BLaER1 treated with 17β-estradiol and CSF1 and Interleukin-3, amounts not matched to agents 10 nM and 100 nM (cell line): ENCODE data around the gene PSME3.
"Not testable (repeated sequence)": the region's sequence is repeated elsewhere in the genome, so short reads cannot be mapped to it uniquely, and the experiment has no call there.

Experiments used
- H3K27ac ChIP-seq, 11 experiments: shearing (Covaris generic); formaldehyde crosslinking; 2 replicates each; pipeline ENCODE4 v1.8.1; 2022
- H3K27me3 ChIP-seq, 11 experiments: shearing (Covaris generic); formaldehyde crosslinking; 2 replicates each; pipeline ENCODE4 v1.8.1; 2022
- H3K36me3 ChIP-seq, 11 experiments: shearing (Covaris generic); formaldehyde crosslinking; 2 replicates each; pipeline ENCODE4 v1.8.1; 2022
- H3K4me1 ChIP-seq, 10 experiments: shearing (Covaris generic); formaldehyde crosslinking; 2 replicates each; pipeline ENCODE4 v1.8.1; 2022
- H3K4me2 ChIP-seq, 11 experiments: shearing (Covaris generic); formaldehyde crosslinking; 2 replicates each; pipeline ENCODE4 v1.8.1; 2022
- H3K4me3 ChIP-seq, 10 experiments: shearing (Covaris generic); formaldehyde crosslinking; 2 replicates each; pipeline ENCODE4 v1.8.1; 2022
- H3K9ac ChIP-seq, 11 experiments: shearing (Covaris generic); formaldehyde crosslinking; 2 replicates each; pipeline ENCODE4 v1.8.1; 2022
- H3K9me3 ChIP-seq, 11 experiments: shearing (Covaris generic); formaldehyde crosslinking; replicated peaks in 1 of 11; 2 replicates each; pipeline ENCODE4 v1.8.1; 2022
- H4K20me1 ChIP-seq, 11 experiments: shearing (Covaris generic); formaldehyde crosslinking; 2 replicates each; pipeline ENCODE4 v1.8.1; 2022
- Cebpa-rat ChIP-seq, 11 experiments: shearing (Covaris generic); IDR thresholded peaks; 2 replicates each; pipeline ENCODE4 v1.8.1; 2022

Gene PSME3

DNA sequence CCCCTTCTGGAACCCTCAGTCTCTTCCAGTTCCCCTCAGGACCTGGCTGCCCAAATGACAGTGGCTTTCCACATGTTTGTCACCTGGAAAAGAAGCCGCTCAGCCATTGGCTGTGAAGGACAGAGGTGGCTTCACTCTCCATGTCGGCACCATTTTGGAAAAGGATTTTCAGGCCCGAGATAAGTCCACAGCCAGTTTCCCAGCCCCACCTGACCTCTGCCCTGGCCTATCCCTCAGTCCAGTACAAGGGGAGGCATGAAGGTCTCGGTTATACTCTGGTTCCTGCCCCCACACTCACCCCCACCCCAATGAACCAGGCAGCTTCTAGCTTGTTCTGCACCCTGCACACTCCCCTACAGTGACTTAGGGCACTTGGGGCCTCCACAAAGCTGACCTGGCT, 33.0 kb downstream of the PSME3 start:
- no peaks in the 10 kb centered on the region; a peak in 1 of 22 replicates for H3K36me3 ChIP-seq

DNA sequence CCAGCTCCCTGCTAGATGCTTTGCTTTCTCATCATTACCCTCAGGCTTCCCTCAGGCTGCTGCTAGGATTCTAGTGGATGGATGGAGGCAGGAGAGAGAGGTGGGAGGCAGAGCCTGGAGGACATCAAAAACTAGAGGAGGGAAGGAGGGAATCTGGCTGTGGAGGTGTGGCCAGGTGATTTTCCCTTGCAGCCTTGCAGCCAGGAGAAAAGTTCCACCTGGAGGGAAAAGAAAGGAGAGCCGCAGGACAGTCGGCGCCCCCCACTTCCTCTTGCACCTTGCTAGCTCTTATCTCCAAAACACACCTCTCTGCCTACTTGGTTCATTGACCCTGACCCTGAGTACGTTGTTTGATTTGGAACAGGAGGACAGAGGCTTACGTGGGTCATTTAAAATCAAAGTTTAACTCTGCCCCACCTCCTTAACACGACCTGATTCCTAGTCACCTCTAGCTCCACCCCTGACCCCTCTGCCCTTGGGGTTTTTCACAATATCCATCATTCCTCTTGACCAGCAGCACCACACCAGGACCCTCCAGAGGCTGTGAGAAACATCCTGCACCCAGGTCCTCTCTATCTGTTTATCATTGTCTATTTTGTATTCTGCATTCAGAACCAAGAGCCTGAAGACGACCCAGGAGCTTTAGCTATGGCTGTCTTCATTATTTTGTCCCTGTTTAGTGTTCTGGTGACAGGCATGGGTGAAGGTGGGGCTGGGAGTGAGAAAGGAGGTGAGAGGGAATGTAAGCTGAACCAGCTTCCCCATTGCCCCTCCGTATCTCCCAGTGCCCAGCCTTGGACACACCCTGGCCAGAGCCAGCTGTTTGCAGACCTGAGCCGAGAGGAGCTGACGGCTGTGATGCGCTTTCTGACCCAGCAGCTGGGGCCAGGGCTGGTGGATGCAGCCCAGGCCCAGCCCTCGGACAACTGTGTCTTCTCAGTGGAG, 33.7 kb downstream of the PSME3 start:
- Histone ChIP-seq H3K27me3 (no peaks in the 10 kb centered on the region), H3K27ac (no peak overlapping the region), H3K4me2 (no peak overlapping the region), H4K20me1 (no peaks in the 10 kb centered on the region), H3K4me1 (no peaks in the 10 kb centered on the region), H3K36me3 (no peaks in the 10 kb centered on the region; a peak in 1 of 22 replicates), H3K9ac (no peak overlapping the region), H3K9me3 (peaks cover 12 to 23% (median 18%) of the 10 kb centered on the region in 11 experiments), H3K4me3 (no peak overlapping the region)
- no peak for TF ChIP-seq Cebpa-rat (IDR thresholded peaks at IDR 0.05)

More for the DNA sequence above, 33.0 kb downstream of the PSME3 start:
- H3K27ac ChIP-seq: no peak overlapping the region
- no peaks in the 10 kb centered on the region for H3K27me3 ChIP-seq
- no peak overlapping the region for H3K9ac ChIP-seq
- no peaks in the 10 kb centered on the region for H3K4me1 ChIP-seq
- H4K20me1 ChIP-seq: no peaks in the 10 kb centered on the region
- H3K4me3 ChIP-seq: no peak overlapping the region
- no peak for TF ChIP-seq Cebpa-rat (IDR thresholded peaks at IDR 0.05)
- no peak overlapping the region for H3K4me2 ChIP-seq
- H3K9me3 ChIP-seq: peaks cover 9 to 17% (median 12%) of the 10 kb centered on the region in 11 experiments

DNA sequence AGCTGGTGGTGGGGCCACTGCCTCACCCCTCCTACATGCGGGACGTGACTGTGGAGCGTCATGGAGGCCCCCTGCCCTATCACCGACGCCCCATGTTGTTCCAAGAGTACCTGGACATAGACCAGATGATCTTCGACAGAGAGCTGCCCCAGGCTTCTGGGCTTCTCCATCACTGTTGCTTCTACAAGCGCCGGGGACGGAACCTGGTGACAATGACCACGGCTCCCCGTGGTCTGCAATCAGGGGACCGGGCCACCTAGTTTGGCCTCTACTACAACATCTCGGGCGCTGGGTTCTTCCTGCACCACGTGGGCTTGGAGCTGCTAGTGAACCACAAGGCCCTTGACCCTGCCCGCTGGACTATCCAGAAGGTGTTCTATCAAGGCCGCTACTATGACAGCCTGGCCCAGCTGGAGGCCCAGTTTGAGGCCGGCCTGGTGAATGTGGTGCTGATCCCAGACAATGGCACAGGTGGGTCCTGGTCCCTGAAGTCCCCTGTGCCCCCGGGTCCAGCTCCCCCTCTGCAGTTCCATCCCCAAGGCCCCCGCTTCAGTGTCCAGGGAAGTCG, 34.6 kb downstream of the PSME3 start:
- not testable (repeated sequence) for H3K9ac ChIP-seq, H3K4me1 ChIP-seq, H3K4me2 ChIP-seq, H3K36me3 ChIP-seq, H3K4me3 ChIP-seq, H4K20me1 ChIP-seq, H3K27me3 ChIP-seq, H3K27ac ChIP-seq
- H3K9me3 ChIP-seq: peaks cover 12 to 23% (median 18%) of the 10 kb centered on the region in 11 experiments

DNA sequence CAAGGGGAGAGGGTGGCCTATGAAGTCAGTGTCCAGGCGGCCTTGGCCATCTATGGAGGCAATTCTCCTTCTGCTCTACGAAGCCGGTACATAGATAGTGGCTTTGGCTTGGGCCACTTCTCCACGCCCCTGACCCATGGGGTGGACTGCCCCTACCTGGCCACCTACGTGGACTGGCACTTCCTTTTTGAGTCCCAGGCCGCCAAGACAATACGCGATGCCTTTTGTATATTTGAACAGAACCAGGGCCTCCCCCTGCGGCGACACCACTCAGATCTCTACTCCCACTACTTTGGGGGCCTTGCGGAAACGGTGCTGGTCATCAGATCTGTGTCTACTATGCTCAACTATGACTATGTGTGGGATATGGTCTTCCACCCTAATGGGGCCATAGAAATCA, 35.1 kb downstream of the PSME3 start:
- no peaks in the 10 kb centered on the region; a peak in 1 of 22 replicates for H3K36me3 ChIP-seq
- H3K27ac ChIP-seq: no peak overlapping the region
- no peak for TF ChIP-seq Cebpa-rat (IDR thresholded peaks at IDR 0.05)
- peaks cover 12 to 23% (median 18%) of the 10 kb centered on the region in 11 experiments for H3K9me3 ChIP-seq
- no peaks in the 10 kb centered on the region for H3K4me1 ChIP-seq
- H3K4me3 ChIP-seq: no peak overlapping the region
- H3K4me2 ChIP-seq: no peak overlapping the region
- H3K27me3 ChIP-seq: no peaks in the 10 kb centered on the region
- no peak overlapping the region for H3K9ac ChIP-seq
- no peaks in the 10 kb centered on the region for H4K20me1 ChIP-seq

DNA sequence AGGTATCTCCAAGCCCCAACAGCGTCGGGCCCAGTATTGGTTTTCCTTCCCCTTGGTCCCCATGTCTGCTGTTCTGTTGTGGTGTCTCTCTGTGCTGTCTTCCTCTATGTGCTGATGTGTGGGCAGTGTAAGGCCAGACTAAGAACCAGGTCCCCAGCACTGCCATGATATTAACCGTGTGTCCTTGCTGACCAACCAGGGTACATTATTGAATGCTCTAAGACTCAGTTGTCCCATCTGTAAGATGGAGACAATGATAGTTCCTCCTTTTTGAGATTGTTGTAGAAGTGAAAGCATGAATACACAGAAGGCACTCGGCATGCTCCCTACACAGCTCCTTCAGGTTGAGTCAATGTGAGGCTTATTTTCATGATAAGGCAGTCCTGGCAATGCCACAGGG, 38.5 kb downstream of the PSME3 start:
- Histone ChIP-seq H3K4me3 (no peak overlapping the region), H3K9me3 (peaks cover 12 to 23% (median 18%) of the 10 kb centered on the region in 11 experiments), H4K20me1 (no peaks in the 10 kb centered on the region), H3K4me2 (no peak overlapping the region), H3K4me1 (no peaks in the 10 kb centered on the region), H3K36me3 (no peaks in the 10 kb centered on the region; a peak in 1 of 22 replicates), H3K27me3 (no peaks in the 10 kb centered on the region), H3K9ac (no peak overlapping the region), H3K27ac (no peak overlapping the region)
- no peak for TF ChIP-seq Cebpa-rat (IDR thresholded peaks at IDR 0.05)

DNA sequence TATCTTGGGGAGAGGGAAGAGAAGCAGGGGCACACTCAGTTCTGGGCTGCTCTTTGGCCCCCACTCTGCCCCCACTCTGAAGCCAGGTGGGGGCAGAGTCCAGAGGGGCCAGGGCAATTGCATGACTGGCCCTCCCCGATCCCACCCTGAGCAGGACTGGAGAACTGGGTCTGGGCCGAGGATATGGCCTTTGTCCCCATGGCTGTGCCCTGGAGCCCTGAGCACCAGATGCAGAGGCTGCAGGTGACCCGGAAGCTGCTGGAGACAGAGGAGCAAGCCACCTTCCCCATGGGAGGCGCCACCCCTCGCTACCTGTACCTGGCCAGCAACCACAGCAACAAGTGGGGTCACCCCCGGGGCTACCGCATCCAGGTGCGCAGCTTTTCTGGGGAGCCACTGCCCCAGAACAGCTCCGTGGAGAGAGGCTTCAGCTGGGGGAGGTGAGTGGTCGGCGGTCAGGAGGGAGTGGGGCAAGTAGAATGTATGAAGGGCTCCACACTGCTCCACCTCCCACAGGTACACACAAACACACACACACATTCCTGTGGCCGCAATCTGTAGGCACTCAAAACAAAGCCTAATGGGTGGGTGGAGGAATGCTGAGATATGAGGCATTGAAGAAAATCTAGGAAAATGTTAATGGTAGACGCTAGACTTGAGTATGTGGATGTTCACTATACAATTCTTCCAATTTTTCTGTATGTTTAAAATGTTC, 39.2 kb downstream of the PSME3 start:
- H4K20me1 ChIP-seq: no peaks in the 10 kb centered on the region
- TF ChIP-seq Cebpa-rat (IDR thresholded peaks at IDR 0.05): no peak
- H3K27me3 ChIP-seq: no peaks in the 10 kb centered on the region
- no peaks in the 10 kb centered on the region; a peak in 1 of 22 replicates for H3K36me3 ChIP-seq
- H3K4me3 ChIP-seq: no peak overlapping the region
- H3K27ac ChIP-seq: no peak overlapping the region
- no peak overlapping the region for H3K9ac ChIP-seq
- H3K9me3 ChIP-seq: peaks cover 12 to 23% (median 18%) of the 10 kb centered on the region in 11 experiments
- no peak overlapping the region for H3K4me2 ChIP-seq
- H3K4me1 ChIP-seq: no peaks in the 10 kb centered on the region

DNA sequence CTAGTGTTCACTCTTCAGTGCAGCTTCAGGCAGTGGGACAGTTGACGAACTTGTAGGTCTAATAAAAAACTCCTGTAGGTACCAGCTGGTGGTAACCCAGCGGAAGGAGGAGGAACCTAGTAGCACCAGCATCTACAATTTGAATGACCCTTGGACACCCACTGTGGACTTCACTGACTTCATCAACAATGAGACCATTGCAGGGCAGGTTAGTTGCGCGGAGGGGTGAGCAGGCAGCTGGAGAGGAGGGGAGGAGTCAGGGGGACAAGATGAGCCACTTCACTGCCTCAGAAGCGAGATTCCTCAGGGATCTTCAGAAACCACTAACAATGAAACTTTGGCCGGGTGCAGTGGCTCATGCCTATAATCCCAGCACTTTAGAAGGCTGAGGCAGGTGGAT, 40.1 kb downstream of the PSME3 start:
- no peak overlapping the region for H3K27ac ChIP-seq
- peaks cover 12 to 23% (median 18%) of the 10 kb centered on the region in 11 experiments for H3K9me3 ChIP-seq
- H3K27me3 ChIP-seq: no peaks in the 10 kb centered on the region
- no peaks in the 10 kb centered on the region for H3K4me1 ChIP-seq
- no peak for TF ChIP-seq Cebpa-rat (IDR thresholded peaks at IDR 0.05)
- no peaks in the 10 kb centered on the region for H4K20me1 ChIP-seq
- no peaks in the 10 kb centered on the region; a peak in 1 of 22 replicates for H3K36me3 ChIP-seq
- H3K9ac ChIP-seq: no peak overlapping the region
- H3K4me3 ChIP-seq: no peak overlapping the region
- no peak overlapping the region for H3K4me2 ChIP-seq

DNA sequence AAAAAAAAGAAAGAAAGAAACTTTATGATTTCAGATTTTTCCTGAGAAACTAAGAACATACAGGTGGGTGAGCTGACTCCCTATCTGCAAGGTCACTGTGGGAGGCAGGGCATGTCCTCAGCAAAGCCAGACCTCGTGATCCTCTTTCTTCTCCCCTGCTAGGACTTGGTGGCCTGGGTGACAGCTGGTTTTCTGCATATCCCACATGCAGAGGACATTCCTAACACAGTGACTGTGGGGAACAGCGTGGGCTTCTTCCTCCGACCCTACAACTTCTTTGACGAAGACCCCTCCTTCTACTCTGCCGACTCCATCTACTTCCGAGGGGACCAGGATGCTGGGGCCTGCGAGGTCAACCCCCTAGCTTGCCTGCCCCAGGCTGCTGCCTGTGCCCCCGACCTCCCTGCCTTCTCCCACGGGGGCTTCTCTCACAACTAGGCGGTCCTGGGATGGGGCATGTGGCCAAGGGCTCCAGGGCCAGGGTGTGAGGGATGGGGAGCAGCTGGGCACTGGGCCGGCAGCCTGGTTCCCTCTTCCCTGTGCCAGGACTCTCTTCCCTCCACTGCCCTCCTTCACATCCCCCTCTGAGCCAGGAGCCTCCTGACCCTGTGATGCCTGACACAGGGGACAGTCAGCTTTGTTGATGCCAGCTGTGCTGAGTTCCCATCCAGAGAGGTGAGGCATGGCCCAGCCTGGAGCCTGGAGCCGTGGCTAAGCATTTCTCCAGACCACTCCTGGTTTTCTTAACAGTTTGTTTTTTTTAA, 40.9 kb downstream of the PSME3 start:
- H3K27ac ChIP-seq, H3K4me3 ChIP-seq, H3K36me3 ChIP-seq, H3K27me3 ChIP-seq, H4K20me1 ChIP-seq, H3K9ac ChIP-seq, H3K4me1 ChIP-seq, H3K4me2 ChIP-seq: not testable (repeated sequence)
- H3K9me3 ChIP-seq: peaks cover 12 to 23% (median 18%) of the 10 kb centered on the region in 11 experiments

DNA sequence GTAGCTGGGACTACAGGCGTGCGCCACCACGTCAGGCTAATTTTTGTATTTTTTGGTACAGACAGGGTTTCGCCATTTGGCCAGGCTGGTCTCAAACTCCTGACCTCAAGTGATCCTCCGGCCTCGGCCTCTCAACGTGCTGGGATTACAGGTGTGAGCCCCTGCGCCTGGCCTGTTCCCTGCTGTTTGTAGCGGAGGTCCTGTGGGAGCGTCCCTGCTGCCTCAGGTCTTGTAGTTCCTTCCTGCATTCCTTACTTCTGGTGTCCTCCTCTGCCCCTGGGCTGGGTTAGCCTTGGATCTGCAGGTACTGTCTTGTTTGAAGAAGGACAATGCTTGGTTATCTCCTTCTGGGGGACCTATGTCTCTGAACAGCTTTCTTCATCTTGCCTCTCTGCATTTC, 43.8 kb downstream of the PSME3 start:
- H3K4me1 ChIP-seq: no peaks in the 10 kb centered on the region
- no peaks in the 10 kb centered on the region for H3K36me3 ChIP-seq
- H3K4me3 ChIP-seq: no peak overlapping the region
- no peak overlapping the region for H3K4me2 ChIP-seq
- H3K9ac ChIP-seq: no peak overlapping the region
- no peaks in the 10 kb centered on the region for H3K9me3 ChIP-seq
- no peak for TF ChIP-seq Cebpa-rat (IDR thresholded peaks at IDR 0.05)
- no peaks in the 10 kb centered on the region for H3K27me3 ChIP-seq
- H3K27ac ChIP-seq: no peak overlapping the region
- H4K20me1 ChIP-seq: no peaks in the 10 kb centered on the region
